A549 treated with Hydrocortisone at 1 μM for 4 hours (cell line): ENCODE data around the gene TRO. TPM values are rescaled to one million over a fixed set of nuclear protein-coding genes. Genes with fewer than 3 reads are reported as not detected.

Experiments
- total RNA-seq: library from RNA; stranded (reverse); fragments of 200-300 nt; extraction: Qiagen RNA extraction; gene quantifications from 5 replicates; pipeline ENCODE4 v1.2.3, GENCODE V29; 2022

Gene TRO
- total RNA-seq: 0.48 to 0.74 TPM (median 0.63 TPM) in 5 replicates

GRCh38 chrX:54920610-54921426, at the start of gene TRO:
TSS of gene TRO (plus strand) at chrX:54920824. CDS start at chrX:54922247, 1,423 bp downstream.

Other genes with a start within 250 kb of the TRO start
- not detected in 5 replicates for gene ITIH6, start 122.6 kb upstream of the TRO start, total RNA-seq
- gene MAGED2, start 113.1 kb upstream of the TRO start, total RNA-seq: 73.0 to 94.8 TPM (median 85.6 TPM) in 5 replicates
- gene PFKFB1, start 73.4 kb downstream of the TRO start, total RNA-seq: 0.06 to 0.14 TPM (median 0.09 TPM) in 4 of 5 replicates, not detected in the other
- gene APEX2, start 79.5 kb downstream of the TRO start, total RNA-seq: 28.5 to 32.3 TPM (median 30.0 TPM) in 5 replicates
- gene ALAS2, start 110.2 kb downstream of the TRO start, total RNA-seq: not detected in 5 replicates
- not detected in 5 replicates for gene PAGE2B, start 154.2 kb downstream of the TRO start, total RNA-seq
- gene PAGE2, start 168.2 kb downstream of the TRO start, total RNA-seq: not detected in 5 replicates